ENCODE measurements around the gene ANKRD6.
"Not testable (repeated sequence)": the region's sequence is repeated elsewhere in the genome, so short reads cannot be mapped to it uniquely, and the experiment has no call there.

Gene ANKRD6

GRCh38 chr6:89432875-89433251 is at the start of gene ANKRD6:
TSS of gene ANKRD6 (plus strand) at chr6:89433152. CDS start at chr6:89566977, 133,825 bp downstream.
- DNase-seq = peak; percentile 50

GRCh38 chr6:89385156-89385667 is 47.7 kb upstream of the ANKRD6 start:
- DNase-seq = peak; percentile 84

DNA sequence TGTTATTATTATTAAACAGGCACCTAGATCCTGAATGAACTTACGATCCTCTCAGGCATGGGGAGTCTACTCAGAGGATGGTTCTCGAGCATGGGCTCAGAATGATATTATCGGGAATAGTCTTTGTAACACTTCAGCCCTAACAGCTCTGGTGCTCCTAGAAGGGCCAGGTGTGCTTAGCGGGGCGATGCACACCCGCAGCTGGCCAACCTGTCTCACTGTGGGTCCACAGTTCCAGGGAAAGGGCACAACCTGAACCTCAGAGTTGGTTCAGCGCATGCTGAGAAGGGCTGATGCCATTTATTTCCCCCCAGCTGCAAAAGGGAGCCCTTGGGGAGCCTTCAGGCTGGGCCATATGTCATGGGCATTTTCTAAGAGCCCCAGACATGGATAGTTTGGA is 47.1 kb upstream of the ANKRD6 start:
- DNase-seq = no peak

GRCh38 chr6:89386917-89387491 is 45.9 kb upstream of the ANKRD6 start:
- DNase-seq = no peak

DNA sequence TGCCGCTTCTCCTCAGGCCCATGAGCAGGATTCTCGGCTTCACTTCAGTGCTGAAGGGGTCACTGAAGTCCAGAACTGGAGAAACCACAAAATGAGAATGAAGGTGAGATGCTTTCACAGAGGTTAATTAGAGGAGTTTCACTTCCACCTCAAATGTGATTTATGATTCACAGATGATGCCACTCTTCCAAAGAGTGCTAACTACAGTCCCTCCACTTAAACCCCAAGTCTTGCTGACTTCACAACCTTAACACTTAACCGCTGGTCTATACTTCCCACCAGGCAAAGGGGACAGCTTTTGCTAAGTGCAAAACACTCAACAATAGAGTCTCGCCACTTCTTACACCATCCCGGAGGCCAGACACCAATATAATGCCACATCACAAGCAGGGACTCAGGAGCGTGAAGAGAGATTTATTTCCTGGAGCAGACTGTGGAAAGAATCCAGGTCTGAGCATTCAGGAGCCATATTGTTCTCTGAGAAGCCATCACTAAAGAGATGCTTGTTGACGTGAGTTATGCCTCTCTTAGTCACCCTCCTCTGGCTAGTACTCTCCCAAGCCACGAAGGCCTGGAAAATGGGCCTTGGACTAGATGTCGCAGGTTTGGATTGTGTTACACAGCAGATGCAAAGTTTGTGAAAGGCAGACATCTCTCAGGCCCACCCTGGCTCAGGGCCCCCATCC is 45.3 kb upstream of the ANKRD6 start:
- DNase-seq = no peak

DNA sequence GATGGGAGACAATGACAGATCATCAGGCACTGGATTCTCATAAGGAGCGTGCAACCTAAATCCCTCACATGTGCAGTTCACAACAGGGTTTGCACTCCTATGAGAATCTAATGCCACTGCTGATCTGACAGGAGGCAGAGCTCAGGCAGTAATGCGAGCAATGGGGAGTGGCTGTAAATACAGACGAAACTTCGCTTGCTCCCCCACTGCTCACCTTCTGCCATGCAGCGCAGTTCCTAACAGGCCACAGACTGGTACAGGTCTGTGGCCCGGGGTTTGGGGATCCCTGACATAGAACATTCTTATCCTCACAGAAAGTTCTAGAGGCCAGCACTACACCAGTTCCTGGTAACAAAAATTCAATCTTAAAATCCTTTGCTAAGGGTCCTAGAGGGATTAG is 44.1 kb upstream of the ANKRD6 start:
- no peak for DNase-seq

DNA sequence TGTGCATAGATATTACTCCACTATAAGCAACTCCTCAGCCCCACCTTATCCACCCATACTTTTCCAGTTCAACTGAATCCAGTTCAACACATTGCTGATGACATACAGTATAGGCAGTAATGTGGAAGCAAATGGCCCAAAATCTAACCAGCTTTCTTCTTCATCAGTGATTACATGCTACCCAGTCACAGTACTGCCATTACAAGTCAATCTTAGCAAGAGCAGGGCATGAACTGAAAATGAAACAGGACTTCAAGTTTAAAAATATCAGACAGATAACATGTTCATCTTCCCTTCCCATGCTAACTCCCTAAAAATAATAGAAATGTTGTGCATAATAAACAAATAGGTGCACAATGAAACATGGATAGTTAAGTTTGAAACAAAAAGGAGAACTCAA is 40.1 kb upstream of the ANKRD6 start:
- DNase-seq = no peak

DNA sequence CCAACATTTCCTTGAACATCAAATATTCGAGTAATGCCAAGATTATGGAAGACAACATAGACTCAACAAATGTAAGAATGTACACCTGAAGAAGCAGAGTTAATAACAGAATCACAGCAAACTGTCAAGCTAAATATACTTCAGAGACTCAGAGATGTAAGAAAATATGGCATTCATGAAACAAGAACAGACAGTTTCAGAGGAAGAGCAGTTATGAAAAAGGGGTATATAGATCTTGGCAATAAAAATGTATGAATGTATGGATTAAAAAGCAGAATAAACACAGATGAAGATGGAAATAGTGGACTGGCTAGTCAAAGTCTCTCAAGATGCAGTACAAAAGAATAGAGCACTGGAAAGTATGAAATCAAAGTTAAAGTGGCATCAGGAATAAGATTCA is 39.3 kb upstream of the ANKRD6 start:
- no peak for DNase-seq

DNA sequence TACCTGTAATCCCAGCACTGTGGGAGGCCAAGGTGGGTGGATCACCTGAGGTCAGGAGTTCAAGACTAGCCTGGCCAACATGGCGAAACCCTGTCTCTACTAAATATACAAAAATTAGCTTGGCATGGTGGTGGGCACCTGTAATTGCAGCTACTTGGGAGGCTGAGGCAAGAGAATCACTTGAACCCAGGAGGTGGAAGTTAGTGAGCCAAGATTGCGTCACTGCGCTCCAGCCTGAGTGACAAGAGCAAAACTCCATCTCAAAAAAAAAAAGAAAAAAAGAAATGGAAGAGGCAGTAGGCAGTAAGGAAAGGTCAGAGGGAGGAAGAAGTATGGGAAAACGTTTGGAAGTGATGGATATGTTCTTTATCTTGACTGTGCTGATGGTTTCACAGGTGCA is 35.1 kb upstream of the ANKRD6 start:
- DNase-seq = not testable (repeated sequence)

- no peak for DNase-seq
These were observed 34.0 kb upstream of the ANKRD6 start for GRCh38 chr6:89398762-89399525.

DNA sequence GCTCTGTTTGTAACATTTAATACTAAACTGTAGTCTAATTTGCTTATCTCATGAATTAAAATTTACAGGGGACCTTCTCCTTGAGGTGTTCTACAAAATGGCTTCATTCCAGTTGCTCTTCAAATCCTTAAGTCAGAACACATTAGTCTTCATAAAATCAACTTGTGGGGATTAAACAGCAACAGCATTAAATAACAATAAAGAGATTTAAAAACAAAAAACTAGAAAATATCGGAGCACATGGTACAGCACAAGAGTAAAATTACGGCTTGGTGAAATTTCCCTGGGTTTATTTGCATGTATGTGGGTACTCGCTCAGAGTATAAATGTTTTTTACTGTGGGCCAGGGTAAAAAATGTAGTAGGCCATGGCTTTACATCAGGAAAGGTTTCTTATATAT is 32.9 kb upstream of the ANKRD6 start:
- no peak for DNase-seq

GRCh38 chr6:89400912-89401399 is 32.0 kb upstream of the ANKRD6 start:
- DNase-seq = no peak

- no peak for DNase-seq
These were observed 30.2 kb upstream of the ANKRD6 start for GRCh38 chr6:89402776-89403175.

DNA sequence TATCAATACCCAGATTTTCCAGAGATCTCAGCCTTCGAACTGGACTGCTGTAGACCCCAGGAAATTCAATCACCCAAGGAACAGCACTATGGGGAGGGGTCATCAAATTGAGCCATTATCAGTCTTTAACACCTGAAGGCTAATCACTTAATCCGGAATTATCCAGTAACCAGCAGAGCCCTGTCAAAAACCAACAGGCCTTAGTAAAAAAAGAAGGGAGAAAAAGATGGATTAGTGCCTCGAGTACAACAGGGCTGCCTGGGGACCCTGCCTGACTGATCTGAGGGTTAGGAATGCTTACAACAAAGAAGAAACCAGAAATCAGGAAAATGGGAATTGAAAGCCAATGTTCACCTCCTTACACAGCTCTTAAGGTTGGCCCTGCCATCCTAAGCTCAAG is 28.4 kb upstream of the ANKRD6 start:
- no peak for DNase-seq

DNA sequence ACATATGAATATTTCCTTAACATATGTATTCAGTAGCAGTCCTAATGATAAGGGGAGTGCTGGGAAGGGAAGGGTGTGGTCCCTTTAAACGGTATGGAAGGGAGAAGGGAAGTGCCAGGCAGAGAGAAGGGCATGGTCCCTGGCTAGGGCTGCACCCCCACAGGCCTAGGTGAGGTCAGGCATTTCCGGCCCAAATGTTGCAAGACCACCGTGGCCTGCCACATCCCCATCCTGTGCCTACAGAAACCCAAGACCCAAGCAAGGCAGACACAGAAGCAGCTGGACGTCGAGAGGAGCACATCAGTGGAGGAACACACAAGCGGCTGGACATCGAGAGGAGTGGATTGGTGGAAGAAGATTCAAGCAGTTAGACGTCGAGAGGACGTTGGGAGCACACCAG is 26.8 kb upstream of the ANKRD6 start:
- no peak for DNase-seq

DNA sequence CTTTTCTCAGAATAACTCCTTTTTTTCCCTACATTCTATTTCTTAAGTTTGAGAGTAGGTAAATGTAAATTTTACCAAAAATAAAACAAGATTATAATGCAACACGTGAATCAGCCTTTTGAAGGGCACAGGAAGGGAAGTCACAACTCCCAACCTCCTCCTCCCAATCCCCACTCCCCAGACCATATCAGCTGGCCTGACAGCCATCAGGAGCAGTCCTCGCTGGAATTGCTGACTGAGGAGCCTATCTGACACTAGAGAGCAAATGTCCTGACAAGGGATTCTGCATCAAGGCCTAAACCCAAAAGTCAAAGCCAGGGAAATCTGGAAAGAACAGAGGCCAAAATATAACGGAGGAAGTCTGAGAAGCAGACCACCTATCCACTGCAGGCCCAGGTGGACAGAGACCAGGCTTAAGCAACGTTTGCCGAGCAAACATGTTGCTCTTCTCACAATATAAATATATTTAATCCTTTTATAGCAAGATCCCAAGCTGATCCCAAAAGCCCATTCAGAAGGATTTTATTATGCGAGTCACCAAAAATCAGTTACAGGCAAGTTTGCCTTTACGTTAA is 23.4 kb upstream of the ANKRD6 start:
- DNase-seq = no peak

DNA sequence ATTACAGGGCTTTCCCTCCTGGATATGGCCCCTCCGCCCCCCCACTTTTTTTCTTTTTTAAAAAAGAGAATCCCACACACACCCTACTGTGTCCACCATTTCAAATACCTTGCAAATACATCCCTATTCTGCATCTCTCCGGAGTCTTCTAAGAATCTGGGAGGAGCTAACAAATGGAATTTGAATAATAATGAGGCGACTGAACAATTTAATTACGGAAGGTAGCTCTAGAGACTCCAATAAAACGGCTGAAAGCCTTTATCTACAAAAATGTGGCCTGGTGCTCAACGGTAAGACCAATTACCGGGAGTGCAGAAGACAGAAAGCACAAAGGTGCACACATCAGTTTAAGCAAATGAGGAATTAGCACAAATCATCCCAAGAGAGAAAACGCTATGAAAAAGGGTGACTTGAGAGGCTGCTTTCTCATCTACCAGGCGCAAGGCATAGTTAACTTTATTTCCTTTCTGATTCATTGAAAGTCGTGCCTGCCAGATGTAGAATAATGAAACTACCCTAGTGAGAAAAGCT is 22.7 kb upstream of the ANKRD6 start:
- DNase-seq = no peak

DNA sequence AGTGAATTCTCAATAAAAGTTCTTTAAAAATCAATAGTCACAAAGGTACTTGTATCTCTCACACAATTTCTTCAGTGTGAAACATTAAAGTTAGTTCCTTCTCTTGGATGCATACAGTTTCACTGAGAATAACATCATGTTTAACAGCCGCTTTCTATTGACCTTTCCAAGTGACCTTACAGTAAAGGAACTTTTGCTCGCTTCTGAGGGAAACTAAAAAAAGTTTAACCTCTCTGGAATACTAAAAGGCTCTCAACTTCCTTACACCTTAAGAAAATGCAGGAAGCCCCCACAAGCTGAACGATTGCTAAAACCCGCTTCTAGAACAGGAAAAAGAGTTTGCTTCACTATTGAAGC is 22.2 kb upstream of the ANKRD6 start:
- no peak for DNase-seq

GRCh38 chr6:89411145-89412070 is 21.5 kb upstream of the ANKRD6 start:
- DNase-seq = peak; percentile 59

DNA sequence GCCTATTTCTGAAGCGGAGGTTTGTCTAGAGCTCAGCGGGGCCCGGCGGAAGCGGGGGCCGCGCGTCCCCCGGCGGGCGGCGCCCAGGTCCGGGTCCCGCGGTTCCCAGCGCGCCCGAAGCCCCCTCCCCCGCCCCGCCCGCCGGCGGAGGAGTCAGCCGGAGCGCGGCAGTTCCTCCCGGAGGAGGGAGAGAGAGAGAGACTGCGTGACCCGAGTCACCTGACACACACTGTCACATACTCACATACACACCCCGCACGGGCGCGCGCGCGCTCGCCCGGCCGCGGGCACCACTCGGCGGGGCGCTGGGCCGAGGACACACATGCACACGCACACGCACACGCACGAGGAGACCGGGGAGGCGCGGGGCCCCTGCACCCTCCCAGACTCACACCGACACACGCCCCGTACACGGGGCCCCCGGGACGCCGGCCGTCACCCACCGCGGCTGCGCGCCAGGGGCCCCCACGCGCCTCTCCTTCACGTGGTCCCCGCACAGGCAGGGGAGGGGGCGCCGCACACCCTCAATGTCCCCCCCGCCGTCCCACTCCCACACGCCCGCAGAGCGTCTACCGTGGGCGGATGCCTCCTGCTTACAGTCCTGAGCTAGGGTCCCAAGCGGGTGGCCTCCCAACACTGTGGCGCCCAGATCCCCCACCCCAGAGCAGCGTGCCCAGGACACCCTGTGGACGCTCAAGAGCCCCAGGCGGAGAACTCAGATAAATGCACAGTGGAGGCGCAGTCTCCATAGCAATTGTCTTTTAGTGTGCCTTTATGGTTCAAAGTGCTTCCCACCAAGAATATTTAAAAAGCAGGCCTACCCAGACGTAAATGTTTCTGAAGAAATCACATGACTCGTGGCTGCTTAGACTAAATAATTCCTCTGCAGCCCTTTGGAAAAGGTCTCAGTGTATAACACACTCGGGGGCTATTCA is 20.6 kb upstream of the ANKRD6 start, which contains the start of gene RRAGD:
Gene RRAGD (minus strand): TSS at position 203 of the 935 bp plus-strand sequence. CDS start 280 bp downstream, outside the sequence.
- peak; percentile 86 for DNase-seq

GRCh38 chr6:89413006-89413400 is 19.9 kb upstream of the ANKRD6 start:
- peak; percentile 27 for DNase-seq
